ENCODE results near the gene BRPF1.

The BRPF1 gene

DNA sequence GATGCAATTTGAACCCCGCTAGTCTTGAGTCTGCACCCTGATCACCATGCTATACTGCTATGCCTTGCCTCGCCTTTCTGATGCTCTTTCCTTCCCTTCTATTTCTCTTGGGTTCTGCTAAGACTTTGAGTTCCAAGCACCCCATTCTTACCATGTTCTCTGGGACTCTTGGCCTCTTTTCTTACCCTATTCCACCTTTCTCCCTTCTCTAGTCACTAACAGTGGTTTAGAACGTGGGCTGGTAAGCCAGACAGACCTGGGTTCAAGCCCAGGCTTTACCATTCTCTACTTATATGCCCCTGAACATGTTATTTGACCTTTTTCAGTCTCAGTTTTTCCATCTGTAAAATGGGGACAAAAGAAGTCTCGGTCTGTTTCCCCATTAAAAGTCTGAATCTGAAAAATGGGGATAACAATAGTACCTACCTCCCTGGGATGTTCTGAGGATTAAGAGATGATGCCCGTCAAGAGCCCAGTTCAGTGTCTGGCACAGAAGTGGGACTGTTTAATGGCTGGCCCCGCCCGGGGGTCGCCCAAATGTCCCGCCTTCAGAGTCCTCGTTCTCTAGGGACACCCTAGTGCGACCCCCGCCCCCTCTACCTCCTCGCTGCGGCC lies 60.4 kb downstream of the BRPF1 start:
- no peak for DNase-seq

DNA sequence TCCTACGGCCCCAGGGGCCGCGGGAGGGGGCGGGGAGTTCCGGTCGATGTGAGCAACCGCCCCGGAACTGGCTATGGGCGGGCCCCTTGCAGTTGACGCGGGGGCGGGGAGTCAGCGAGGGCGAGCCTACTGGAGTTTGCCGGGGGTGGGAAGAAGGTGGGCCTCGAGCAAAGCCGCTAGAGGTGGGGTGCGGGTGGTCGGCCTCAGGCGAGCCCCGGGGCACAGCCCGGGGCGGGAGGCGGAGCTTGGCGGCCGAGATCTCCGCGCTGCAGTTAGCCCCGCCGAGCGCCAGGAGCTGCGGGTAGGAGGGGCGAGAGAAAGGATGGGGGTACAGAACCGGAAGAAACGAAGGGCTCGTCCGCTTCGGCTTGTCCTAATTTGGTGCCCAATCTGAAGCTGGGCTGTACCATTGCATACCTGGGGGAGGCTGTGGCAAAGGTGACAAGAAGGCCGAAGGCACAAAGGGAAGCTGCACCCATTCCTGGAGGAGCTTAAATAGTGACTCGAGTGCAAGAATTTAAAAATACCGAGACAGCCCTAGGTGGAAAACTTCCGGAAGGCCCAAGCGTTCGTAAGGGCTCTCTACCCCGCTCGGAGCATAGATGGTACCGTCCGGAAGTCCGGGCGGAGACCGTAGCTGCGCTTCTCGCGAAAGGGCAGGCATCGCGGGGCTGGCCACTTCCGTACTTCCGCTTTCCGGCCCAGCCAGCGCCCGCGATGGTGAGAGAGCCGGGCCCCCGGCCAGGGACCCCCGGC lies 61.0 kb downstream of the BRPF1 start, which contains the start of the genes ARPC4 and TADA3:
TSS of gene ARPC4 (plus strand) at position 678 of the 756 bp plus-strand sequence. CDS start at position 718, 40 bp downstream.
TSS of gene TADA3 (minus strand) at position 69 of the 756 bp plus-strand sequence. CDS start 1,007 bp downstream, outside the sequence.
- peak; percentile 93 for DNase-seq

DNA sequence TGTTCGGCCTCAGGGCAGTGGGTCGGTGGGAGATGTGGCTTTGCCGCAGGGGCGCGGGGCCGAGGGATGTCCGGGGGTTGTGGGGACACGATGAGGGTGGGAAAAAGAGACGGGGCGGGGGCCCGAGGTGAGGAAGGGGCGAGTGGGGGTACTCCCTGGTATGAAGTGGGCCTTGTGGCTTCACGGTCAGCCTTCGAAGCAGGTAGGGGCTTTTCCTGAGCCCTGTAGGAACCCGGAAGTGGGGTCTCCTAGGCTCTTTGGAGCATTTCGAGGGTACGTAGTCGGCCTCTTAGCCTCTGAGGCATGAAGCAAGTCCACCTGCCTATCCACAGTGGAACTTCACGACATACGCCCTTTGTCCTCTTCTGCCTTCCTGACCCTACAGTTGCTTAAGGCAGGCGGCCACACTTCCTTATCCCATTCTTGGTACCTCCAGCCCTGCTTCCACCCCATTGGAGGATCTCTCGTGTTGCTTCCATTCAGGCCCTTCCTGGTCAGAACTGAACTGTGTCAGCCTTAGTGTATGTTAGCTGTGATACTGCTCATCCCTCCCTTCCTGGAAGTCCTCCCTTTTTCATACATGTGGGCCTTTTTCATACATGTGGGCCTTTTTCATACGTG lies 61.7 kb downstream of the BRPF1 start:
- DNase-seq: peak; percentile 57

- no peak for DNase-seq
Measured at GRCh38 chr3:9794400-9794799, 62.9 kb downstream of the BRPF1 start.

GRCh38 chr3:9795207-9795606 lies 63.7 kb downstream of the BRPF1 start:
- DNase-seq: no peak

- DNase-seq: no peak
Measured at GRCh38 chr3:9797196-9797945, 65.8 kb downstream of the BRPF1 start.

Data from activated CD4-positive, alpha-beta T cell treated with anti-CD3 and anti-CD28 coated beads, Interleukin-2, amount 50 U/mL, for 16 hours (primary cell).